Measurements from ENCODE around the gene MPDU1. TPM values are rescaled to one million over a fixed set of nuclear protein-coding genes. Genes with fewer than 3 reads are reported as not detected.

Gene MPDU1
- total RNA-seq, 1 donor from 2014 or later = 21.4 TPM

DNA sequence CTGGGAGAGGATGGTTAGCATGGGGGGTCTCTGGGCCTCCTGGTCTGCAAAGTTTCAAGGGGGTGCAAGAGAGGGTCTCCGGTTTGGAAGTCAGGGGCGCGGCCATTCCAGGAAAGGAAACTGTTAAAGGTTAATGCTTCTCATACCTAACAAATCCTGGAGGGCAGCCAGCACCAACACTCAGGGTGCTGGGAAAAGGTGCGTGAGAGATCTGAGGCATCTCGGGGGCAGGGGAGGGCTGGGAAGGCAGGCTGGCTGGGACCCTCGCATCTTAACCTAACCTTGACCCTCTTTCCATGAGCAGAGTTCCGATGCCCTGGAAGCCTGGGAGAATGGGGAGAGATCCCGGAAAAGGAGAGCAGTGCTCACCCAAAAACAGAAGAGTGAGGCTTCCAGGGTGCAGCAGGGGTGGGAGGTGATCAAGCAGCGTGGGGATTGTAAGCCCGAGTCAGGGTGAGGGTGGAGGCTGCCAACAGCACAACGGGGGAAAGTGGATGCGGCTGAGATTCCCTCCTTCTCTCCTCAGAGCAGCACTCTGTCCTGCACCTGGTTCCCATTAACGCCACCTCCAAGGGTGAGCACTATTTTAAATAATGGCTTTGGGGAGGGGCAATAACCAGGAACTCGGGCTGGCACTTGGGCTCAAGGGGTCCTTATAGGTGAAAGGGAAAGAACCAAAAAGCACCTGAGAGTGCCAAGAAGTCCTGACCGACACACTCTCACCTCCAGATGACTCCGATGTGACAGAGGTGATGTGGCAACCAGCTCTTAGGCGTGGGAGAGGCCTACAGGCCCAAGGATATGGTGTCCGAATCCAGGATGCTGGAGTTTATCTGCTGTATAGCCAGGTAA, 24.1 kb upstream of the MPDU1 start:
- ATAC-seq (no peak), DNase-seq (ENCODE audit: low spot score) (peak; percentile 75)
- intact Hi-C loops (cut with DNase I) = loop anchor here (5.0 to 10.0 kb wide), 2 partner anchors 42 to 205 kb away; partner anchors contain the start of genes KCTD11 and TMEM95

DNA sequence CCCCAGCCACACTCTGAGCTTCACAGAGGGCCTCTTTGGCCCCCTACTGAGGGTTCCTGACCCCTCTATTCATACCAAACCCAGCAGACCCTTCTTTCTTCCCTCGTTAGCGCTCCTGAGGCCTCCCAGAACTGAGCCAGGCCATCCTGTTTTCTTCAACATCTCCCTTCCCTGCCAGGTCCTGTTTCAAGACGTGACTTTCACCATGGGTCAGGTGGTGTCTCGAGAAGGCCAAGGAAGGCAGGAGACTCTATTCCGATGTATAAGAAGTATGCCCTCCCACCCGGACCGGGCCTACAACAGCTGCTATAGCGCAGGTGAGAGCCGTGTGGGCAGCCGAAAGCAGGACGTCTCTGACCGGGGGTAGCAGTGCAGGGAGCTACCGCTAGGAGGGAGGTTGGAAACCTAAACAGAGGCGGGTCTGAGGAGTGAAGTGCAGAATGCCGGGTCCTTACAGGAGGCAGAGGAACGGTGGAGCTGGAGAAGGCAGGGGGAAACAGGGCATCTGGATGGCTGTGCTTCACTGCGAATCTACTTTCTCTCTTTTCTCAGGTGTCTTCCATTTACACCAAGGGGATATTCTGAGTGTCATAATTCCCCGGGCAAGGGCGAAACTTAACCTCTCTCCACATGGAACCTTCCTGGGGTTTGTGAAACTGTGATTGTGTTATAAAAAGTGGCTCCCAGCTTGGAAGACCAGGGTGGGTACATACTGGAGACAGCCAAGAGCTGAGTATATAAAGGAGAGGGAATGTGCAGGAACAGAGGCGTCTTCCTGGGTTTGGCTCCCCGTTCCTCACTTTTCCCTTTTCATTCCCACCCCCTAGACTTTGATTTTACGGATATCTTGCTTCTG, 23.3 kb upstream of the MPDU1 start:
- DNase-seq (ENCODE audit: low spot score) = peak; percentile 77
- ATAC-seq = peak; percentile 25
- intact Hi-C loops (cut with DNase I) = loop anchor here (5.0 to 10.0 kb wide), 2 partner anchors 43 to 206 kb away; partner anchors contain the start of genes KCTD11 and TMEM95

- ATAC-seq (peak; percentile 75), DNase-seq (ENCODE audit: low spot score) (peak; percentile 95)
- intact Hi-C loops (cut with DNase I) = loop anchor here (5.0 to 10.0 kb wide), 2 partner anchors 44 to 206 kb away; partner anchors contain the start of genes KCTD11 and TMEM95
Observed at GRCh38 chr17:7561028-7561575, 22.6 kb upstream of the MPDU1 start.

DNA sequence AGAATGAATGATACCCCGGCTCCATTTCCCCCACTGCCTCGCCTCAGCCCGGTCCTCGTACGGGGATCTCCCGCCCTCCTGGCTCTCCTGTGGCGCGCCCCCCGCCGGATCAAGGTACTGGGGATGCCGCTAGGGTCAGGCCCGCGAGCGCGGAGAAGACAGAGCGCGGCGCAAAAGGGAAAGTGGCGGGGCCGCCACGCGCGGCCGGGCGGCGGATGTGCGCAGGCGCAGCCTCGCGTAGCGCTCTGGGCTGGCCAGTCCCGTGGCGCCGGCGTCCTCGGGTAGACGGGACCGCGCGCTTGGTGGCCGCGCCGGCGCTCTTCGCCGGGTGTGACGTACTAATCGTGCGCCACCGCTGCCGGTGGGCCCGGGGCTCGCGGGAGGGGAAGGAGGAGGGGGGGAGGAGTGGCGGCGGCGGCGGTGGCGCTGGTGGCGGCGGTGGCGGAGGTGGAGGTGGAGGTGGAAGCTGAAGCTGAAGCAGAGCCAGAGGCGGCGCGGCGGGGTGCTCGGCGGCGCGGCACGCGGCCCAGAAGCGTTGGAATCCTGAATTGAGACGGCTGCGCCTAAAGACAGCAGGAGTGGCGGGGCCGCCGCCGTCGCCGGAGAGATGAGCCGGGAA, 22.0 kb upstream of the MPDU1 start, which contains the start of gene SENP3:
Gene SENP3 (plus strand): TSS at position 331 of the 619 bp plus-strand sequence. CDS start 1,158 bp downstream, outside the sequence.
- intact Hi-C loops (cut with DNase I) = loop anchor here (5.0 to 10.0 kb wide), 2 partner anchors 44 to 207 kb away; partner anchors contain the start of genes KCTD11 and TMEM95
- ATAC-seq (peak; percentile 75), DNase-seq (ENCODE audit: low spot score) (peak; percentile 94)

GRCh38 chr17:7562208-7562605, 21.4 kb upstream of the MPDU1 start:
- ATAC-seq = no peak
- intact Hi-C loops (cut with DNase I) = loop anchor here (5.0 to 10.0 kb wide), 2 partner anchors 45 to 207 kb away; partner anchors contain the start of genes KCTD11 and TMEM95
- no peak for DNase-seq (ENCODE audit: low spot score)

DNA sequence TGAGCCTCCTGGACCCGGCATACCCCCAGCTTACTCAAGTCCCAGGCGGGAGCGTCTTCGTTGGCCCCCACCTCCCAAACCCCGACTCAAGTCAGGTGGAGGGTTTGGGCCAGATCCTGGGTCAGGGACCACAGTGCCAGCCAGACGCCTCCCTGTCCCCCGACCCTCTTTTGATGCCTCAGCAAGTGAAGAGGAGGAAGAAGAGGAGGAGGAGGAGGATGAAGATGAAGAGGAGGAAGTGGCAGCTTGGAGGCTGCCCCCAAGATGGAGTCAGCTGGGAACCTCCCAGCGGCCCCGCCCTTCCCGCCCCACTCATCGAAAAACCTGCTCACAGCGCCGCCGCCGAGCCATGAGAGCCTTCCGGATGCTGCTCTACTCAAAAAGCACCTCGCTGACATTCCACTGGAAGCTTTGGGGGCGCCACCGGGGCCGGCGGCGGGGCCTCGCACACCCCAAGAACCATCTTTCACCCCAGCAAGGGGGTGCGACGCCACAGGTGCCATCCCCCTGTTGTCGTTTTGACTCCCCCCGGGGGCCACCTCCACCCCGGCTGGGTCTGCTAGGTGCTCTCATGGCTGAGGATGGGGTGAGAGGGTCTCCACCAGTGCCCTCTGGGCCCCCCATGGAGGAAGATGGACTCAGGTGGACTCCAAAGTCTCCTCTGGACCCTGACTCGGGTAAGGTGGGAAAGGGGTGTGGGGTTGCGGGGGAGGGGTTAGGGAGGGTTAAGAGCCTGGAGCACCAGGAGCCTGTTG, 20.4 kb upstream of the MPDU1 start:
- intact Hi-C loops (cut with DNase I) = loop anchor here (5.0 to 10.0 kb wide), 2 partner anchors 46 to 208 kb away; partner anchors contain the start of genes KCTD11 and TMEM95
- ATAC-seq (no peak), DNase-seq (ENCODE audit: low spot score) (no peak)

GRCh38 chr17:7569571-7569970, 14.1 kb upstream of the MPDU1 start:
- intact Hi-C loops (cut with DNase I) = loop anchor here (10.0 kb wide), 1 partner anchor 215 kb away; the partner anchor contains the start of genes KCTD11 and TMEM95
- ATAC-seq (no peak), DNase-seq (ENCODE audit: low spot score) (no peak)

DNA sequence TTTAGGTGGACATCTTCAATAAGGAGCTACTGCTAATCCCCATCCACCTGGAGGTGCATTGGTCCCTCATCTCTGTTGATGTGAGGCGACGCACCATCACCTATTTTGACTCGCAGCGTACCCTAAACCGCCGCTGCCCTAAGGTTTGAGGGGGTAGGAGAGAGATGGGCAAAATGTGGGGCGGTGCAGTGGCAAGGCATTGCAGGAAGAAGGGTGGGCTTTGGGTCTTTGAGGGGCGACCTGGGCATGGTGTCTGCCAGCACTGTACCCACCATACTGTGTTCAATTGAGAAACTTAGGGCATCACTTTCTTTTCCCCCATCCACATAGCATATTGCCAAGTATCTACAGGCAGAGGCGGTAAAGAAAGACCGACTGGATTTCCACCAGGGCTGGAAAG, 13.3 kb upstream of the MPDU1 start:
- ATAC-seq (no peak), DNase-seq (ENCODE audit: low spot score) (no peak)
- intact Hi-C loops (cut with DNase I) = no loop called here

GRCh38 chr17:7572338-7572587, 11.4 kb upstream of the MPDU1 start:
- ATAC-seq (no peak), DNase-seq (ENCODE audit: low spot score) (no peak)
- intact Hi-C loops (cut with DNase I) = no loop called here

GRCh38 chr17:7572588-7573323, 10.9 kb upstream of the MPDU1 start:
- ATAC-seq (peak; percentile 96), DNase-seq (ENCODE audit: low spot score) (peak; percentile 100)
- intact Hi-C loops (cut with DNase I) = no loop called here

DNA sequence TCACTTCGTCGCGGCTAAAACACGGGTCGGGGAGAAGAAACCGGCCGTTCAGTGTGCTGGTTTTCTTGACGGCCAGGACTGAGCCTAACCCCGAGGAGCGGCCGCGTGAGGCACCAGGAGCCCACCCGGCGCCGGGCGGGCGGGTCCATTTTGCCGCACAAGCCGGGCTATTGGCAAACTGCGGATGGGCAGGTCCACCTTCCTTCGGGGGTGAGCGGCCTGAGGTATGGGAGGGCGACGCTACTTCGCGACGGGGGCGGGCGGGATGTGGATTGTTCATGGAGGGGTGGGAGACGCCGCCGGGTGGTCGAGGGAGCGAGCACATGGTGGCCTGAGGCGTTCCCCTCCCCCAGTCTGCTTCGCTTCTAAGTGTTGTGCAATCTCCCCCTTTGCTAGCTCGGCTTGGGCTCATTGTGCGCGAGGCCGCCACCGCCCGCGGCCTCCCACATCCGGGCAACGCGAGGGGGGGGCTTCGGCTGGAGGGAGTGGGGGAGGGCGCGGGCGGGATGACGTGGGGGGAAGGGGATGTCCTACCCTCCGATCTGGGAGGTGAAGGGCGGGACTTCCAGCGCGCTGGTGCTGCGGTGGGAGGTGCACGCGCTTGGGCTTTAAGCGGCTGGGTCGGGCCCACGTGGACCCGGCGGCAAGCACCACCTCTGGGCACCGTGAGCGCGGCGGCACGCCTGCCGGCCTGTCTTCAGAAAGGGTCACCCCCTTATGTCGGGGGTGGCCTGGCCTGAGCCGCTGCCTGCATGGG, 10.2 kb upstream of the MPDU1 start:
- intact Hi-C loops (cut with DNase I) = no loop called here
- DNase-seq (ENCODE audit: low spot score) (peak; percentile 94), ATAC-seq (peak; percentile 87)

GRCh38 chr17:7574176-7574953, 9.3 kb upstream of the MPDU1 start:
- ATAC-seq (no peak), DNase-seq (ENCODE audit: low spot score) (no peak)
- intact Hi-C loops (cut with DNase I) = no loop called here

- intact Hi-C loops (cut with DNase I) = no loop called here
- DNase-seq (ENCODE audit: low spot score) = no peak
- no peak for ATAC-seq
Observed at GRCh38 chr17:7575481-7575883, 8.2 kb upstream of the MPDU1 start.

DNA sequence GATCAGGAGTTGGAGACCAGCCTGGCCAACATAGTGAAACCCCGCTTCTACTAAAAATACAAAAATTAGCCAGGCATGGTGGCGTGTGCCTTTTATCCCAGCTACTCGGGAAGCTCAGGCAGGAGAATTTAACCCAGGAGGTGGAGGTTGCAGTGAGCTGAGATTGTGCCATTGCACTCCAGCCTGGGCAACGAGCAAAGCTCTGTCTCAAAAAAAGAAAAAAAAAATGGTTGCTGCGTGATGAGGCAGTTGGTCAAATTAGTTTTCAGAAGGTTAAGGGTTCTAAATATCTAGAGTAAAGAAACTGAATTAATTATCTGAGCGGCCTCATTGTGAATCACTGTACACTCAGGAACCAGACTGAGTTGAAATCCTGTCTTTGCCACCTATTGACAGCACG, 7.7 kb upstream of the MPDU1 start:
- DNase-seq (ENCODE audit: low spot score) (no peak), ATAC-seq (no peak)
- intact Hi-C loops (cut with DNase I) = no loop called here

DNA sequence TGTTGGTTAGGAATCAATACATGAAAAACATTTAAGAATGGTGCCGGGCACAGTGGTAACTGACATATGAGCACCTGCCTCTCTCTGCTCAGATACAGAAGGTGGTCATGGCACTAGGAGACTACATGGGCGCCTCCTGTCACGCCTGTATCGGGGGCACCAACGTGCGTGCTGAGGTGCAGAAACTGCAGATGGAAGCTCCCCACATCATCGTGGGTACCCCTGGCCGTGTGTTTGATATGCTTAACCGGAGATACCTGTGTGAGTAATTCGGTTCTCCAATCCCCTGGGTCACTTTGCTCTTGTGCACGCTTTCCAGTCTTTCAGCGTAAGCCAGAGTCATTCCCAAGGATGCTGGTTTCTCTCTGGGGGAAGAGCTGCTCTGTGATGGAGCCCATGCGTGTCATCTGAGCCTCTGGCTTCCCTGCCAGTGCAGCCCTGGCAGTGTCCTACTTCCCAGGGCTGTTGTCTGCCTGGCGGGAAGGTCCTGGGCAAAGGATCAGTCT, 7.2 kb upstream of the MPDU1 start:
- no peak for ATAC-seq
- intact Hi-C loops (cut with DNase I) = no loop called here
- DNase-seq (ENCODE audit: low spot score) = no peak
